PC-9 (cell line): ENCODE results near the gene DVL1. TPM values are rescaled to one million over a fixed set of nuclear protein-coding genes. Genes with fewer than 3 reads are reported as not detected.
"Not testable (repeated sequence)": the region's sequence is repeated elsewhere in the genome, so short reads cannot be mapped to it uniquely, and the experiment has no call there.

ENCODE experiments used
- BruUV-seq: library from RNA; stranded (reverse); fragments of 400-500 nt; replicated peaks from 2 replicates; lab custom pipeline; 2021; lab: Mats Ljungman, UMichigan
- CTCF ChIA-PET: fragments of 300-600 bp; sonication (Branson Sonifier 250); formaldehyde crosslinking; loops from one replicate; lab custom pipeline; 2022; ENCODE audit warnings: antibody characterized with exemption; lab: Charles Lee
- POLR2A ChIA-PET: fragments of 300-600 bp; sonication (Branson Sonifier 250); formaldehyde crosslinking; loops from one replicate; lab custom pipeline; 2022; ENCODE audit warnings: antibody characterized with exemption; ENCODE audit not compliant: unreplicated experiment; lab: Charles Lee
- DNase-seq, 2 experiments: peaks; one replicate each; pipeline versions ENCODE4 v3.0.0 to v3.0.0-alpha.2; 2015 to 2022; ENCODE audit warnings: mixed read lengths in 1 of 2
- H2AFZ ChIP-seq: fragments of 200-600 bp; sonication (generic); 2 replicates; pipeline ENCODE4 v1.8.1; 2017; ENCODE audit warnings: antibody characterized with exemption
- H3F3A ChIP-seq: fragments of 200-600 bp; sonication (generic); 2 replicates; pipeline ENCODE4 v1.8.1; 2017; ENCODE audit warnings: antibody characterized with exemption, mild to moderate bottlenecking, low read depth; ENCODE audit not compliant: insufficient read depth
- H3K27ac ChIP-seq: fragments of 200-600 bp; sonication (generic); 2 replicates; pipeline ENCODE4 v1.6.1; 2016; ENCODE audit warnings: mixed run types
- H3K27me3 ChIP-seq: fragments of 200-600 bp; sonication (generic); 2 replicates; pipeline ENCODE4 v1.6.1; 2016; ENCODE audit warnings: low read depth, mixed run types; ENCODE audit not compliant: insufficient read depth
- H3K36me3 ChIP-seq: fragments of 200-600 bp; sonication (generic); 2 replicates; pipeline ENCODE4 v1.6.1; 2016; ENCODE audit warnings: low read depth, mixed run types
- H3K4me1 ChIP-seq: fragments of 200-600 bp; sonication (generic); replicated peaks from 2 replicates; pipeline ENCODE4 v1.6.1; 2016; ENCODE audit warnings: mixed run types; ENCODE audit not compliant: insufficient read depth
- H3K4me2 ChIP-seq: fragments of 200-600 bp; sonication (generic); 2 replicates; pipeline ENCODE4 v1.6.1; 2017; ENCODE audit warnings: mixed run types
- H3K4me3 ChIP-seq: fragments of 200-600 bp; sonication (generic); 2 replicates; pipeline ENCODE4 v1.6.1; 2016; ENCODE audit warnings: mixed run types
- H3K79me2 ChIP-seq: fragments of 200-600 bp; sonication (generic); 2 replicates; pipeline ENCODE4 v1.6.1; 2017; ENCODE audit warnings: low read depth, mixed run types
- H3K9me2 ChIP-seq: fragments of 200-600 bp; sonication (generic); 2 replicates; pipeline ENCODE4 v1.8.1; 2017; ENCODE audit warnings: mild to moderate bottlenecking; ENCODE audit not compliant: insufficient read depth
- H3K9me3 ChIP-seq: fragments of 200-600 bp; sonication (generic); 2 replicates; pipeline ENCODE4 v1.8.1; 2016; ENCODE audit warnings: low read depth; ENCODE audit not compliant: insufficient read depth
- H4K20me1 ChIP-seq: fragments of 200-600 bp; sonication (generic); 2 replicates; pipeline ENCODE4 v1.8.1; 2017; ENCODE audit not compliant: insufficient read depth
- CTCF ChIP-seq: fragments of 200-600 bp; sonication (generic); conservative IDR thresholded peaks from 2 replicates; pipeline ENCODE4 v1.6.1; 2017; ENCODE audit warnings: mixed run types, antibody characterized with exemption, mild to moderate bottlenecking, moderate library complexity
- EZH2 ChIP-seq: fragments of 200-600 bp; sonication (generic); IDR thresholded peaks from 2 replicates; pipeline ENCODE4 v1.8.0; 2017; ENCODE audit warnings: antibody characterized with exemption, low read depth
- intact Hi-C: fragments of 100-400 bp; cut with micrococcal nuclease; formaldehyde crosslinking; loops from one replicate; pipeline ENCODE4 v1.10.0; 2022; ENCODE audit not compliant: unreplicated experiment
- total RNA-seq: library from RNA; stranded (reverse); gene quantifications from 2 replicates; pipeline ENCODE4 v1.2.3, GENCODE V29; 2021

Gene DVL1
- total RNA-seq, 1 experiment from 2014 or later, result 95.8 TPM

GRCh38 chr1:1371746-1372711 lies 22.8 kb upstream of the DVL1 start:
- peak in 1 of 2 experiments; percentile 77 for DNase-seq
- Histone ChIP-seq H3K79me2 (peaks cover 25% of the 10 kb centered on the region), H4K20me1 (no peaks in the 10 kb centered on the region), H3K9me3 (no peaks in the 10 kb centered on the region), H3F3A (peaks cover 20% of the 10 kb centered on the region; the same call in 1 of the 2 replicates), H3K27ac (no peak overlapping the region), H3K4me1 (peaks cover 16% of the 10 kb centered on the region), H3K27me3 (no peaks in the 10 kb centered on the region), H3K4me2 (no peak overlapping the region), H2AFZ (no peak overlapping the region), H3K36me3 (no peaks in the 10 kb centered on the region; the same call in 1 of the 2 replicates), H3K4me3 (no peak overlapping the region), H3K9me2 (no peaks in the 10 kb centered on the region)
- TF ChIP-seq CTCF (peak; percentile 93), EZH2 (no peak)
- ChIA-PET CTCF (no interaction called here), POLR2A (interaction anchor here (0.6 kb wide), 3 partner anchors 90 to 134 kb away, joined by 3 to 7 read pairs (median 5); no protein-coding TSS in a partner anchor)
- no TSS peak for BruUV-seq
- intact Hi-C loops, result loop anchor here (2.0 to 10.0 kb wide), 2 partner anchors 27 to 133 kb away; no protein-coding TSS in a partner anchor

DNA sequence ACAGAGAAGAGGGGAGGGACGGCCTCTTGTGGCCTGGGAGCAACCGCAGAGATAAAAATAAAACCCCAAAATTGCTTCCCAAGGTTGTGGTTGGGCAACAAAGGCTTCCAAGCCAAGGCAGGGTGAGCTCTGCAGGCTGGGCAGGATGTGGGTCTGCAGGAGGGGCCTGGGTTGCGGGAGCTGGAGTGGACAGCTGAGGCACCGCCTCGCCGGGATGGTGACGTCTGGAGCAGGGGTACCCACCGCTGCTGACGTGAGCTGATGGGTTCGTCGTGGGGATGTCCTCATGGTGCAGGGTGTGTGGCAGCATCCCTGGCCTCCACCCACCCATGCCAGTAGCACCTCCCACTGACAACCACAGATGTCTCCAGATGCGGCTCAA lies 22.1 kb upstream of the DVL1 start:
- intact Hi-C loops, result loop anchor here (10.0 kb wide), 1 partner anchor 133 kb away; no protein-coding TSS in a partner anchor
- Histone ChIP-seq H3K4me1 (peaks cover 16% of the 10 kb centered on the region), H4K20me1 (no peaks in the 10 kb centered on the region), H3F3A (peaks cover 13% of the 10 kb centered on the region; the same call in 1 of the 2 replicates), H2AFZ (no peak overlapping the region), H3K79me2 (peaks cover 25% of the 10 kb centered on the region), H3K9me2 (no peaks in the 10 kb centered on the region), H3K27me3 (no peaks in the 10 kb centered on the region), H3K4me3 (no peak overlapping the region), H3K27ac (no peak overlapping the region), H3K9me3 (no peaks in the 10 kb centered on the region), H3K4me2 (no peak overlapping the region), H3K36me3 (no peaks in the 10 kb centered on the region; the same call in 1 of the 2 replicates)
- no peak for TF ChIP-seq EZH2
- no peak for TF ChIP-seq CTCF
- no TSS peak for BruUV-seq
- ChIA-PET POLR2A (interaction anchor here (0.6 kb wide), 1 partner anchor 173 kb away, joined by 3 read pairs; no protein-coding TSS in a partner anchor), CTCF (interaction anchor here (0.6 kb wide), 1 partner anchor 134 kb away, joined by 7 read pairs; no protein-coding TSS in a partner anchor)
- no peak for DNase-seq

GRCh38 chr1:1370771-1371300 lies 21.6 kb upstream of the DVL1 start:
- Histone ChIP-seq H3F3A (peaks cover 10% of the 10 kb centered on the region; the same call in 1 of the 2 replicates), H3K4me3 (no peak overlapping the region), H3K79me2 (peaks cover 21% of the 10 kb centered on the region), H4K20me1 (no peaks in the 10 kb centered on the region), H3K4me1 (peaks cover 11% of the 10 kb centered on the region), H3K36me3 (no peaks in the 10 kb centered on the region; the same call in 1 of the 2 replicates), H3K27me3 (no peaks in the 10 kb centered on the region), H3K9me2 (no peaks in the 10 kb centered on the region), H3K9me3 (no peaks in the 10 kb centered on the region), H3K4me2 (no peak overlapping the region), H2AFZ (no peak overlapping the region), H3K27ac (no peak overlapping the region)
- no peak for TF ChIP-seq CTCF
- no peak for TF ChIP-seq EZH2
- BruUV-seq, result no TSS peak
- POLR2A ChIA-PET, result interaction anchor here (0.6 kb wide), 1 partner anchor 173 kb away, joined by 3 read pairs; no protein-coding TSS in a partner anchor
- no peak for DNase-seq
- CTCF ChIA-PET, result interaction anchor here (0.6 kb wide), 1 partner anchor 134 kb away, joined by 7 read pairs; no protein-coding TSS in a partner anchor
- intact Hi-C loops, result loop anchor here (10.0 kb wide), 1 partner anchor 134 kb away; no protein-coding TSS in a partner anchor

DNA sequence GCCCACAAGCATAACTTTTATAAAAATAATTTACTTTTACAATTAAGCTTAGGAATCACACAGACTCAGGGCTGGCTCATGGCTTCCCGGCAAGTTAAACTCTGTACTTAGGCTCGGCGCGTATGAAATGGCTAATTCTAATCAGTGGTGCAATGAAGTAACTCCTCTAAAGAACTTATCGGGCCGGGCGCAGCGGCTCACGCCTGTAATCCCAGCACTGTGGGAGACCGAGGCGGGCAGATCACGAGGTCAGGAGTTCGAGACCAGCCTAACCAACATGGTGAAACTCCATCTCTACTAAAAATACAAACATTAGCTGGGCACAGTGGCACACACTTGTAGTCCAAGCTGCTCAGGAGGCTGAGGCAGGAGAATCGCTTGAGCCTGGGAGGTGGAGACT lies 20.9 kb upstream of the DVL1 start:
- H3F3A ChIP-seq, H3K9me2 ChIP-seq, H4K20me1 ChIP-seq, BruUV-seq, DNase-seq, H3K27ac ChIP-seq, H3K27me3 ChIP-seq, H3K4me2 ChIP-seq, H3K4me3 ChIP-seq, CTCF ChIA-PET, POLR2A ChIA-PET, H2AFZ ChIP-seq, H3K36me3 ChIP-seq, H3K9me3 ChIP-seq: not testable (repeated sequence)
- peaks cover 20% of the 10 kb centered on the region for H3K79me2 ChIP-seq
- H3K4me1 ChIP-seq, result peaks cover 10% of the 10 kb centered on the region; the same call in 1 of the 2 replicates
- intact Hi-C loops, result loop anchor here (10.0 kb wide), 1 partner anchor 135 kb away; no protein-coding TSS in a partner anchor
